Activated naive CD8-positive, alpha-beta T cell treated with anti-CD3 and anti-CD28 coated beads for 36 hours (primary cell): ENCODE results near the gene FBXO38. TPM values are rescaled to one million over a fixed set of nuclear protein-coding genes. Genes with fewer than 3 reads are reported as not detected.

Experiments used
- DNase-seq: peaks from one replicate; pipeline ENCODE4 v3.0.0; 2021
- H3K27ac Mint-ChIP-seq: one replicate; pipeline ENCODE4 v1.8.0; 2022; ENCODE audit warnings: mild to moderate bottlenecking, moderate library complexity, mixed read lengths
- H3K27me3 Mint-ChIP-seq: one replicate; pipeline ENCODE4 v1.8.0; 2022; ENCODE audit warnings: mild to moderate bottlenecking, mixed read lengths
- H3K36me3 Mint-ChIP-seq: one replicate; pipeline ENCODE4 v1.8.0; 2021; ENCODE audit warnings: mild to moderate bottlenecking, mixed read lengths
- H3K4me1 Mint-ChIP-seq: one replicate; pipeline ENCODE4 v1.8.0; 2021; ENCODE audit warnings: mixed read lengths
- H3K4me3 Mint-ChIP-seq: one replicate; pipeline ENCODE4 v1.8.0; 2022; ENCODE audit warnings: mild to moderate bottlenecking, moderate library complexity, mixed read lengths
- H3K9me3 Mint-ChIP-seq: one replicate; pipeline ENCODE4 v1.8.0; 2022; ENCODE audit warnings: mixed read lengths
- total RNA-seq, 2 experiments: library from RNA; stranded (reverse); gene quantifications; one replicate each; pipeline ENCODE4 v1.2.3, GENCODE V29; 2021

FBXO38 gene
- total RNA-seq, 2 experiments from 2014 or later, result 35.9 to 38.8 TPM

- peak overlapping the region; percentile 23 for H3K27ac Mint-ChIP-seq
- DNase-seq, result no peak
- H3K4me3 Mint-ChIP-seq, result no peak overlapping the region
- no peaks in the 10 kb centered on the region for H3K27me3 Mint-ChIP-seq
- peaks cover 61% of the 10 kb centered on the region for H3K4me1 Mint-ChIP-seq
- no peaks in the 10 kb centered on the region for H3K9me3 Mint-ChIP-seq
- H3K36me3 Mint-ChIP-seq, result peaks cover 32% of the 10 kb centered on the region
Observed at GRCh38 chr5:148397968-148398595, 14.3 kb downstream of the FBXO38 start.

GRCh38 chr5:148398698-148399121 lies 15.0 kb downstream of the FBXO38 start:
- Mint-ChIP-seq H3K9me3 (no peaks in the 10 kb centered on the region), H3K4me3 (no peak overlapping the region), H3K4me1 (peaks cover 60% of the 10 kb centered on the region), H3K27ac (peak overlapping the region; percentile 0), H3K27me3 (no peaks in the 10 kb centered on the region), H3K36me3 (peaks cover 36% of the 10 kb centered on the region)
- no peak for DNase-seq

GRCh38 chr5:148401604-148402003 lies 17.8 kb downstream of the FBXO38 start:
- Mint-ChIP-seq H3K4me1 (peaks cover 54% of the 10 kb centered on the region), H3K27me3 (no peaks in the 10 kb centered on the region), H3K27ac (peak overlapping the region; percentile 84), H3K4me3 (no peak overlapping the region), H3K9me3 (no peaks in the 10 kb centered on the region), H3K36me3 (peaks cover 45% of the 10 kb centered on the region)
- DNase-seq, result no peak

GRCh38 chr5:148403344-148403743 lies 19.6 kb downstream of the FBXO38 start:
- no peak overlapping the region for H3K4me3 Mint-ChIP-seq
- H3K27me3 Mint-ChIP-seq, result no peaks in the 10 kb centered on the region
- H3K27ac Mint-ChIP-seq, result no peak overlapping the region
- no peak for DNase-seq
- H3K36me3 Mint-ChIP-seq, result peaks cover 37% of the 10 kb centered on the region
- peaks cover 45% of the 10 kb centered on the region for H3K4me1 Mint-ChIP-seq
- H3K9me3 Mint-ChIP-seq, result no peaks in the 10 kb centered on the region

- H3K4me3 Mint-ChIP-seq, result no peak overlapping the region
- H3K9me3 Mint-ChIP-seq, result no peaks in the 10 kb centered on the region
- no peak for DNase-seq
- H3K27ac Mint-ChIP-seq, result no peak overlapping the region
- H3K36me3 Mint-ChIP-seq, result peaks cover 40% of the 10 kb centered on the region
- H3K27me3 Mint-ChIP-seq, result no peaks in the 10 kb centered on the region
- H3K4me1 Mint-ChIP-seq, result peaks cover 21% of the 10 kb centered on the region
Observed at GRCh38 chr5:148406406-148406805, 22.6 kb downstream of the FBXO38 start.

GRCh38 chr5:148408092-148408491 lies 24.3 kb downstream of the FBXO38 start:
- no peaks in the 10 kb centered on the region for H3K9me3 Mint-ChIP-seq
- H3K27me3 Mint-ChIP-seq, result no peaks in the 10 kb centered on the region
- H3K4me1 Mint-ChIP-seq, result peaks cover 13% of the 10 kb centered on the region
- H3K36me3 Mint-ChIP-seq, result peaks cover 33% of the 10 kb centered on the region
- H3K27ac Mint-ChIP-seq, result no peak overlapping the region
- DNase-seq, result no peak
- H3K4me3 Mint-ChIP-seq, result no peak overlapping the region

GRCh38 chr5:148412124-148412523 lies 28.4 kb downstream of the FBXO38 start:
- DNase-seq, result no peak
- peaks cover 20% of the 10 kb centered on the region for H3K36me3 Mint-ChIP-seq
- H3K4me3 Mint-ChIP-seq, result no peak overlapping the region
- H3K9me3 Mint-ChIP-seq, result no peaks in the 10 kb centered on the region
- no peaks in the 10 kb centered on the region for H3K27me3 Mint-ChIP-seq
- peaks cover under 1% of the 10 kb centered on the region for H3K4me1 Mint-ChIP-seq
- no peak overlapping the region for H3K27ac Mint-ChIP-seq

GRCh38 chr5:148414833-148415232 lies 31.1 kb downstream of the FBXO38 start:
- DNase-seq, result no peak
- Mint-ChIP-seq H3K4me1 (peaks cover 2% of the 10 kb centered on the region), H3K27me3 (no peaks in the 10 kb centered on the region), H3K27ac (no peak overlapping the region), H3K36me3 (peaks cover 25% of the 10 kb centered on the region), H3K9me3 (no peaks in the 10 kb centered on the region), H3K4me3 (no peak overlapping the region)

- no peak for DNase-seq
- Mint-ChIP-seq H3K9me3 (no peaks in the 10 kb centered on the region), H3K36me3 (peaks cover 14% of the 10 kb centered on the region), H3K27ac (no peak overlapping the region), H3K4me1 (peaks cover 2% of the 10 kb centered on the region), H3K4me3 (no peak overlapping the region), H3K27me3 (no peaks in the 10 kb centered on the region)
Observed at GRCh38 chr5:148416416-148416815, 32.7 kb downstream of the FBXO38 start.

- H3K9me3 Mint-ChIP-seq, result no peaks in the 10 kb centered on the region
- DNase-seq, result no peak
- H3K36me3 Mint-ChIP-seq, result peaks cover 17% of the 10 kb centered on the region
- H3K4me1 Mint-ChIP-seq, result peaks cover 6% of the 10 kb centered on the region
- H3K4me3 Mint-ChIP-seq, result no peak overlapping the region
- H3K27me3 Mint-ChIP-seq, result no peaks in the 10 kb centered on the region
- H3K27ac Mint-ChIP-seq, result no peak overlapping the region
Observed at GRCh38 chr5:148416921-148417320, 33.2 kb downstream of the FBXO38 start.

GRCh38 chr5:148418511-148418910 lies 34.8 kb downstream of the FBXO38 start:
- DNase-seq, result no peak
- Mint-ChIP-seq H3K4me3 (no peak overlapping the region), H3K27me3 (no peaks in the 10 kb centered on the region), H3K36me3 (peaks cover 22% of the 10 kb centered on the region), H3K27ac (no peak overlapping the region), H3K9me3 (no peaks in the 10 kb centered on the region), H3K4me1 (peaks cover 6% of the 10 kb centered on the region)

- Mint-ChIP-seq H3K27ac (peak overlapping the region; percentile 55), H3K9me3 (no peaks in the 10 kb centered on the region), H3K4me3 (no peak overlapping the region), H3K36me3 (peaks cover 26% of the 10 kb centered on the region), H3K27me3 (no peaks in the 10 kb centered on the region), H3K4me1 (peaks cover 6% of the 10 kb centered on the region)
- no peak for DNase-seq
Observed at GRCh38 chr5:148421661-148422060, 37.9 kb downstream of the FBXO38 start.

GRCh38 chr5:148425808-148426207 lies 42.0 kb downstream of the FBXO38 start:
- no peaks in the 10 kb centered on the region for H3K27me3 Mint-ChIP-seq
- H3K27ac Mint-ChIP-seq, result no peak overlapping the region
- peaks cover 8% of the 10 kb centered on the region for H3K4me1 Mint-ChIP-seq
- no peaks in the 10 kb centered on the region for H3K9me3 Mint-ChIP-seq
- no peak for DNase-seq
- H3K4me3 Mint-ChIP-seq, result no peak overlapping the region
- H3K36me3 Mint-ChIP-seq, result peaks cover 18% of the 10 kb centered on the region

GRCh38 chr5:148426514-148426913 lies 42.8 kb downstream of the FBXO38 start:
- H3K27me3 Mint-ChIP-seq, result no peaks in the 10 kb centered on the region
- no peaks in the 10 kb centered on the region for H3K9me3 Mint-ChIP-seq
- H3K4me3 Mint-ChIP-seq, result no peak overlapping the region
- DNase-seq, result no peak
- H3K27ac Mint-ChIP-seq, result no peak overlapping the region
- H3K4me1 Mint-ChIP-seq, result peaks cover 8% of the 10 kb centered on the region
- peaks cover 18% of the 10 kb centered on the region for H3K36me3 Mint-ChIP-seq

- no peaks in the 10 kb centered on the region for H3K27me3 Mint-ChIP-seq
- peak overlapping the region; percentile 68 for H3K27ac Mint-ChIP-seq
- H3K9me3 Mint-ChIP-seq, result no peaks in the 10 kb centered on the region
- H3K4me3 Mint-ChIP-seq, result no peak overlapping the region
- H3K4me1 Mint-ChIP-seq, result peaks cover 4% of the 10 kb centered on the region
- no peak for DNase-seq
- peaks cover 12% of the 10 kb centered on the region for H3K36me3 Mint-ChIP-seq
Observed at GRCh38 chr5:148427370-148428042, 43.7 kb downstream of the FBXO38 start.

GRCh38 chr5:148428848-148429247 lies 45.1 kb downstream of the FBXO38 start:
- no peaks in the 10 kb centered on the region for H3K9me3 Mint-ChIP-seq
- no peaks in the 10 kb centered on the region for H3K27me3 Mint-ChIP-seq
- no peak overlapping the region for H3K4me3 Mint-ChIP-seq
- DNase-seq, result no peak
- peaks cover 17% of the 10 kb centered on the region for H3K36me3 Mint-ChIP-seq
- H3K27ac Mint-ChIP-seq, result no peak overlapping the region
- H3K4me1 Mint-ChIP-seq, result peaks cover 4% of the 10 kb centered on the region
